HFFc6 (cell line): ENCODE measurements around the gene GTF2I. TPM values are rescaled to one million over a fixed set of nuclear protein-coding genes. Genes with fewer than 3 reads are reported as not detected.
A peak's percentile ranks its signal among the peaks of the same experiment; 100 is the strongest.

Experiments used
- DNase-seq: peaks from one replicate; pipeline ENCODE4 v3.0.0-alpha.2; 2018
- H3K27ac Mint-ChIP-seq: 2 replicates; pipeline ENCODE4 v1.8.0; 2020; ENCODE audit warnings: mild to moderate bottlenecking, mixed read lengths
- H3K27me3 Mint-ChIP-seq: 2 replicates; pipeline ENCODE4 v1.8.0; 2021; ENCODE audit warnings: mild to moderate bottlenecking, moderate library complexity, mixed read lengths; ENCODE audit not compliant: insufficient read depth
- H3K36me3 Mint-ChIP-seq: 2 replicates; pipeline ENCODE4 v1.8.0; 2021; ENCODE audit warnings: low read depth, mixed read lengths
- H3K4me1 Mint-ChIP-seq: 2 replicates; pipeline ENCODE4 v1.8.0; 2020; ENCODE audit warnings: low read depth, mixed read lengths
- H3K4me3 Mint-ChIP-seq: 2 replicates; pipeline ENCODE4 v1.8.0; 2020; ENCODE audit warnings: mild to moderate bottlenecking, moderate library complexity, mixed read lengths
- H3K9me3 Mint-ChIP-seq: 2 replicates; pipeline ENCODE4 v1.8.0; 2020; ENCODE audit warnings: mild to moderate bottlenecking, mixed read lengths
- CTCF ChIP-seq: fragments of 200-600 bp; sonication (generic); IDR thresholded peaks from 2 replicates; pipeline ENCODE4 v1.5.0; 2021; ENCODE audit warnings: antibody characterized with exemption, mild to moderate bottlenecking
- long read RNA-seq: library from polyadenylated mRNA; unstranded; transcript quantifications from one replicate; pipeline ENCODE4 v2.0.0, GENCODE V29; 2019
- total RNA-seq, 6 experiments: library from RNA; stranded (reverse); fragmentation: NEBNext Ultra II Directional; extraction: Animal tissue kit (Norgen Biotek cat#: 25700); gene quantifications; 2 replicates in 1 of 6; 3 replicates in 5 of 6; pipeline ENCODE4 v1.2.3, GENCODE V29; 2021

Gene GTF2I
- total RNA-seq: 100 to 1,000 TPM; 139 to 152 (median 151) TPM
- long read RNA-seq, full-length matches to known transcripts: 38 of 99 reads
- long read RNA-seq, partial matches to known transcripts: 43 of 99 reads
- long read RNA-seq, other reads (novel, unspliced or antisense): 18 of 99 reads

DNA sequence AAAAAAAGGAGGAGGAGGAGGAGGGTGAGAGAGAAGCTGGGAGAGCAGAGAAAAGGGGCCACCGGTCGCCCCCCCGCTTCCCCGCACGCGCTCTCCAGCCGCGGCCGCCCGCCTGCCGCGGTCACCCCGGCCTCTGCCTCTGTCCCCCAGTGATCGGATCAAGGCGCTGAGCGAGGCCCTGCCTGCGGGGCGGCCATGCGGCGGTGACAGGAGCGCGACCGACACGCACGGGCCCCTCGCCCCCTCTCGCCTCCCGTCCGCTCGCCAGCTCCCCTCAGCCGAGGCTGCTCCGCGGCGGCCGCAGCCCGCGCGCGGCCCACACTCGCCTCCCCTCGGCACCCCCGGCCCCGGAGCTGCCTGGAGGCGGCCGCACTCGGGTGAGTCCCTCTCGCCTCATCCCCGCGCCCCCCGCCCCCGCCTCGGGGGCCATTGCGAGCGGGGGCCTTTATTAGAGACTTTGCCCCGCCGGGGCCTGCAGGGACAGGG is at the start of gene GTF2I:
GTF2I (plus strand) TSS at position 27 of the 486 bp plus-strand sequence. CDS start 31,411 bp downstream, outside the sequence.
- H3K9me3 Mint-ChIP-seq: no peaks in the 10 kb centered on the region
- no peak; the same call in none of the 2 replicates for TF ChIP-seq CTCF
- H3K4me3 Mint-ChIP-seq: peak within 1 kb of the TSS; percentile 92
- peak within 1 kb of the TSS; percentile 86 for H3K27ac Mint-ChIP-seq
- DNase-seq: no peak
- peaks cover 11% of the 10 kb centered on the region for H3K36me3 Mint-ChIP-seq
- H3K27me3 Mint-ChIP-seq: no peaks in the 10 kb centered on the region
- H3K4me1 Mint-ChIP-seq: peaks cover 50% of the 10 kb centered on the region

DNA sequence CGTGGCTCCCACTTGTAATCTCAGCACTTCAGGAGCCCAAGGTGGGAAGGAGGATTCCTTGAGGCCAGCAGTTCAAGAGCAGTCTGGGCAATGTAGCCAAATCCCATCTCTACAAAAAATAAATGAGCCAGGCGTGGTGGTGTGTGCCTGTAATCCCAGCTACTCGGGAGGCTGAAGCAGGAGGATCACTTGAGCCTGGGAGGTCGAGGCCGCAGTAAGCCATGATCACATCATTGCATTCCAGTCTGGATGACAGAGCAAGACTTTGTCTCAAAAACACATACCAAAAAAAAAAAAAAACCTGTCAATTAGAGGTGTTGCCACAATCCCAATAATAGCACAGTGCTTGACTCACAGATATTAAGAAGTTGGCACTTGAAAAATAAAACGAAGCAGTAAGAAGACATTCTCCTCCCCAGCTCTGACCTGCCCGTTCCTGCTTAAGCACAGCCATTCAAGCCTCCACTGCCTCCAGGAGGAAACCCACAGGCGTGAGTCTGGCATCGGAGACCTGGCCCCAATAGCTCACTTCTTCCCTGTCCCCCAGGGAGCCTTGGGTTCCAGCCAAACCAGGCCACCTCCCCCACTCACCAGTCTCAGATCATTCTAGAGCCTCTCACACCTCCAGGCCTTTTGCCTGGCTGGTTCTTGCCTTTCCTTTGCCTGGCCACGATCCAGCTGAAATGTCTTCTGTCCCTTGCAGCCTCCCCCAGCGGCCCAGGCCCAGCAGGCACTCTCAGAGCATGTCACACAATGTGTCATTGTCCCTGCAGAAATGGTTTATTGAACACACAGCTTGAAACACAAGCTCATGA is 45.3 kb upstream of the GTF2I start:
- no peak for DNase-seq
- no peak overlapping the region for H3K27ac Mint-ChIP-seq
- H3K27me3 Mint-ChIP-seq: peaks cover 2% of the 10 kb centered on the region
- TF ChIP-seq CTCF: no peak
- H3K36me3 Mint-ChIP-seq: no peaks in the 10 kb centered on the region
- no peak overlapping the region for H3K4me3 Mint-ChIP-seq
- H3K9me3 Mint-ChIP-seq: no peaks in the 10 kb centered on the region
- H3K4me1 Mint-ChIP-seq: peaks cover 20% of the 10 kb centered on the region

DNA sequence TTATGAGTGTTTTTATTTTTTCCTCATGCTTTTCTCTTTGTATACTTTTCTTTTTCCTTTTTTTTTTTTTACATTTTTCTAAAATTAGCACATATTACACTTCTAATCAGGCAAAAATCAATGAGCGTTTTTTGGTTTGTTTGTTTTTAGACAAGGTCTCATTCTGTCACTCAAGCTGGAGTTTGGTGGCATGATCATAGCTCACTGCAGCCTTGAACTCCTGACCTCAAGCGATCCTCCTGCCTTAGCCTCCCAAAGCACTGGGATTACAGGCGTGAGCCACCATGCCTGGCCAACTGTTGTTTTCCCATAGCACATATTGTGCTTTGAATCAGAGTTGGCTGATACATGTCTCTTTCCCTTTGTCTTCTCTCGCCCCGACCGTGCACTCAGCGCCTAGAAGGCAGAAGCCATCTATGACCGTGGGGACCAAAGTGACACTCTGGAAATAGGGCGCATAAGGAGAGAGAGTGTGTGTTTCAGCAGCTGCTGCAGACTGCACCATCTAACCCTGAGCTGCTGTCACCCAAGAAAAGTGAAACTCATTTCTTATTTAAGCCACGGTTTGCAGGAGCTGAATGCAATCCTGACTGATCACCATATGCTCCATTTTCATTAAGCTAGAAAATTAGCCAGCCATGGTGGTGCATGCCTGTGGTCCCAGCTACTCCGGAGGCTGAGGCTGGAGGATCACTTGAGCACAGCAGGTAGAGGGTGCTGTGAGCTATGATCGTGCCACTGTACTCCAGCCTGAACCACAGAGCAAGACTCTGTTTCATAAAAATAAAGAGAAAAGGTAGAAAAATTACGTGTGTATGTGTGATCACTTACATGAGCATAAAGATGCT is 41.4 kb upstream of the GTF2I start:
- Mint-ChIP-seq H3K9me3 (no peaks in the 10 kb centered on the region), H3K4me3 (no peak overlapping the region), H3K4me1 (peaks cover 8% of the 10 kb centered on the region), H3K27ac (no peak overlapping the region), H3K27me3 (no peaks in the 10 kb centered on the region; the same call in none of the 2 replicates), H3K36me3 (no peaks in the 10 kb centered on the region)
- no peak for TF ChIP-seq CTCF
- no peak for DNase-seq

DNA sequence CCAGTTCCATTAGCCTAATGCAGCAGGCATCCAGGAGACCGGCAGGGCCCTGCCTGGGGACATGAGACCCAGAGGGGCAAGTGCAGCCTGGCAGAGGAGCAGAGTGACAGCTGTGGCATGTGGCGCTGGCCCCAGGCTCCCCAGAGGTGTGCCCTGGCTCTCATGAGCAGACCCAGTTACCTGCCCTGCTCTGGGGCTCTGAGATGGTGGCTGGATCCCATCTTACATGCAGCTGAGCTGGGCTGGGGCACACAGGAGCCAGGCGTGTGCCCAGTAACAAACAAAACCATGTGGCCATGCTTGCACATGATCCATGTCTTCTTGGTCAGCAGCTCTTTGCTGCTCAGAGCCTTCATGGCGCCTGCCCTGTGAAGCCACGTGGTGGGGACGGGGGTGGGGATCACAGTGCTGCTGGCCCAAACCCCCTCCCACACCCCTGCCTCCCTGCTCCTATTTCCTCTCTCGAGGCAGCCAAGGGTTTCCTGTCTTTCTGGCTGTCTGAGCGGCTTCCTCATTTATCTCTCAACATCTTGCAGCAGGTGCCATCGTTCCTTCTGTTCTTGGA is 40.3 kb upstream of the GTF2I start:
- Mint-ChIP-seq H3K36me3 (no peaks in the 10 kb centered on the region), H3K27me3 (peaks cover 1% of the 10 kb centered on the region)

More for the DNA sequence above, 40.3 kb upstream of the GTF2I start:
- DNase-seq: no peak
- no peak for TF ChIP-seq CTCF
- Mint-ChIP-seq H3K9me3 (no peaks in the 10 kb centered on the region), H3K4me3 (no peak overlapping the region), H3K4me1 (peaks cover 6% of the 10 kb centered on the region), H3K27ac (no peak overlapping the region)
